GM12872 (cell line): ENCODE measurements around the gene CNTN4.

Experiments used
- CTCF ChIP-seq: IDR thresholded peaks from 3 replicates; pipeline ENCODE4 v1.5.1; 2011; ENCODE audit warnings: low read depth, mild to moderate bottlenecking, low read length, moderate library complexity; ENCODE audit not compliant: insufficient read depth

Gene CNTN4

GRCh38 chr3:2898591-2899353 lies 800.1 kb downstream of the CNTN4 start:
- no peak for TF ChIP-seq CTCF

DNA sequence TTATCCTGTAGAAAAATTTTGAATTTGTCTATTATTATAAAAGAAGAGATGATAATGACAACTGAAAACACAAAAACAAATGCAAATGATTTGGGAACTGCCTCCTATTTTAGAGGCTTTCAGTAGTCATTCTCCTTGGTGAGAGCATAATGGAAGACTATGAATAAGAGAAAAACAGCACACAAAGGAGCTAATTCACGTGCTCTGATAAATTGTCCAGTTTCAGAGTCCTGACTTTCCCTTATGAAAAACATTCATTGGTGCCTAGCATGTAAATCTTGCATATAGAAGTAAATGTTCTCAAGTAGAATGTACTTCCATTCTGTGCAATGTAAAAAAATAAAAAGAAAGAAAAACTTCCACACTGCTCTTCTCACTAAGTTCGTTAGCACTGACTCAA lies 805.4 kb downstream of the CNTN4 start:
- TF ChIP-seq CTCF: no peak

GRCh38 chr3:2908693-2909351 lies 810.2 kb downstream of the CNTN4 start:
- no peak for TF ChIP-seq CTCF

DNA sequence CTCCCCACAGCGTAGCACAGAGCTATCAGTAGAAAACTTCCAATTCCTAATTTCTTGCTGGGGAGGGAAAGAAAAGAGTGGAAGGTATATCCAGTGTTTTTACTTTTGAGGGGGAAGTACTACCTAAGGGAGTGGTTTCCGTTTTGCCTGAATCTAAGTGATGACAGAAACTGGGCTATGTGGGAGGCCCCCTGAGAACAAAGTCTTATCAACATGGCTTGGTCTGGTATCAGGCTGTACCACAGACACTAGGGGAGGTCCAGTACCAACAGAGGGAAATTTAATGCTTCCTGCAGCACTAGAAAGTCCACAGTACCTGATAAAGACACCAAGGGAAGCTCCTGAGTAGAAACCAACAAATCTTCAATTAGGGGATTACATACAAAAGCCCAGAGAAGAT lies 812.3 kb downstream of the CNTN4 start:
- no peak for TF ChIP-seq CTCF

GRCh38 chr3:2915826-2916225 lies 817.2 kb downstream of the CNTN4 start:
- TF ChIP-seq CTCF: no peak

GRCh38 chr3:2920103-2920502 lies 821.4 kb downstream of the CNTN4 start:
- no peak for TF ChIP-seq CTCF

- TF ChIP-seq CTCF: no peak
Observed at GRCh38 chr3:2921452-2921851, 822.8 kb downstream of the CNTN4 start.
